SK-N-MC (cell line): Measurements from ENCODE around the gene CMTM1.
"Not testable (repeated sequence)": the region's sequence is repeated elsewhere in the genome, so short reads cannot be mapped to it uniquely, and the experiment has no call there.

Experiments
- DNase-seq: peaks from one replicate; pipeline ENCODE4 v3.0.0-alpha.2; 2011; ENCODE audit warnings: low read depth, low spot score
- H3K27ac ChIP-seq: fragments of 200-600 bp; sonication (generic); 2 replicates; pipeline ENCODE4 v1.5.1; 2016; ENCODE audit warnings: mixed run types
- H3K36me3 ChIP-seq: fragments of 200-600 bp; sonication (generic); 2 replicates; pipeline ENCODE4 v1.6.1; 2017; ENCODE audit warnings: antibody characterized with exemption, low read length, mixed read lengths; ENCODE audit not compliant: insufficient read depth
- H3K4me3 ChIP-seq: fragments of 200-600 bp; sonication (generic); 2 replicates; pipeline ENCODE4 v1.5.1; 2016
- H3K9ac ChIP-seq: fragments of 200-600 bp; sonication (generic); 2 replicates; pipeline ENCODE4 v1.8.0; 2017; ENCODE audit warnings: mixed run types, mixed read lengths; ENCODE audit not compliant: insufficient read length
- H3K9me3 ChIP-seq: fragments of 200-600 bp; sonication (generic); 2 replicates; pipeline ENCODE4 v1.6.1; 2017; ENCODE audit warnings: low read depth, mild to moderate bottlenecking, antibody characterized with exemption, low read length, moderate library complexity, mixed read lengths
- EZH2 ChIP-seq: fragments of 200-600 bp; sonication (generic); IDR thresholded peaks from one replicate; pipeline ENCODE4 v1.6.1; 2017; ENCODE audit warnings: antibody characterized with exemption
- FOXP2 ChIP-seq: optimal IDR thresholded peaks from 2 replicates; pipeline ENCODE3; 2011; ENCODE audit warnings: mild to moderate bottlenecking, moderate library complexity; ENCODE audit not compliant: insufficient read depth; ENCODE audit errors: extremely low read length, control extremely low read depth
- POLR2AphosphoS5 ChIP-seq: IDR thresholded peaks from 2 replicates; pipeline ENCODE4 v1.6.1; 2012; ENCODE audit warnings: mild to moderate bottlenecking, low read depth, low read length, borderline replicate concordance

The CMTM1 gene

DNA sequence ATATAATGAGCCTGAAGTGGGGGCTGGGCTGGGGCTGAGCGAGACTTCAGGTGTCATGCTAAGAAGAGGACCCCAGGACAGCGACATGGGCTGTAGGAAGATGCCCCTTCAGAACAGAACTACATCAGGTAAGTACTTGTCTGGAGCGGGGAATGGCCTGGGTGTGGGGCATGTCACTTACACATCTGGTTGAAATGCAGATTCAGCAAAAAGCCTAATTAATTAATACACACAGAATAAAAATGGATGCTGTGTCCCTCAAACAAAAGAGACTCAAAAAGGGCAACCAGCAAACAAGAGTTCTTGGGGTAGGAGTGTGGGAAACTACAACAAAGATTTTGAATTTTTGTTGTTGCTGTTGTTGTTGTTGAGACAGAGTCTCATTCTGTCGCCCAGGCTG, 24.8 kb downstream of the CMTM1 start:
- Histone ChIP-seq H3K27ac (no peak overlapping the region), H3K9ac (no peak overlapping the region), H3K4me3 (no peak overlapping the region), H3K36me3 (no peaks in the 10 kb centered on the region), H3K9me3 (no peaks in the 10 kb centered on the region)
- no peak for TF ChIP-seq FOXP2
- no peak for TF ChIP-seq EZH2
- TF ChIP-seq POLR2AphosphoS5, result no peak
- DNase-seq, result no peak

DNA sequence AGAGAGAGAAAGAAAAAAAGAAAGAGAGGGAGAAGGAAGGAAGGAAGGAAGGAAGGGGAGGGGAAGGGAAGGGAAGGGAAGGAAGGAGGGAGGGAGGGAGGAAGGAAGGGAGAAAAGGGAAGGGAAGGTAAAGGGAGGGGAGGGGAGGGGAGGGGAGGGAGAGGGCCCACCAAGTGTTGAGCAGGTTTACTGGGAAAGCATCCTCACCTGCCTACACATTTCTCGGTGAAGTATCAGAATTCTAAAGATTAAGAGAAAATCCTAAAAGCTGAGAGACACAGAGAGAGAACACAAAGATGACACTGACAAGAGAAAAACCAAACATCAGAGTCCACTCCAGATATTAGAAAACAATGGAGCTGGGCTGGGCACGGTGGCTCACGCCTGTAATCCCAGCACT, 26.0 kb downstream of the CMTM1 start:
- no peak for TF ChIP-seq EZH2
- no peak for TF ChIP-seq FOXP2
- TF ChIP-seq POLR2AphosphoS5, result no peak
- Histone ChIP-seq H3K27ac (no peak overlapping the region), H3K36me3 (no peaks in the 10 kb centered on the region), H3K4me3 (no peak overlapping the region), H3K9me3 (no peaks in the 10 kb centered on the region), H3K9ac (no peak overlapping the region)
- DNase-seq, result no peak

DNA sequence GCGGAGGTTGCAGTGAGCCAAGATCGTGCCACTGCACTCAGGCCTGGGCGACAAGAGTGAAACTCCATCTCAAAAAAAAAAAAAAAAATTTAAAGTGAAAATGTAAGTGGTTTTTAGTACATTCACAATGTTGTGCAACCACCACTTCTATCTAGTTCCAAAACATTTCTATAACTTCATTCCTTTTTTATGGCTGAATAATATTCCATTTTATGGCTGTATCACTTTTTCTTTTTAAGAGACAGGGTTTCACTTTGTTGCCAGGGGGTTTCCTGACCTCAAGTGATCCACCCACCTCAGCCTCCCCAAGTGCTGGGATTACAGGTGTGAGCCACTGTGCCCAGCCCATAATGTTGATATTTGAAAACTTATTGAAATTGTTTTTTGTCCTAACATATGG, 26.6 kb downstream of the CMTM1 start:
- TF ChIP-seq EZH2 (no peak), POLR2AphosphoS5 (no peak), FOXP2 (no peak)
- no peak overlapping the region for H3K4me3 ChIP-seq
- DNase-seq, result no peak
- no peaks in the 10 kb centered on the region for H3K9me3 ChIP-seq
- no peaks in the 10 kb centered on the region for H3K36me3 ChIP-seq
- H3K9ac ChIP-seq, result no peak overlapping the region
- no peak overlapping the region for H3K27ac ChIP-seq

DNA sequence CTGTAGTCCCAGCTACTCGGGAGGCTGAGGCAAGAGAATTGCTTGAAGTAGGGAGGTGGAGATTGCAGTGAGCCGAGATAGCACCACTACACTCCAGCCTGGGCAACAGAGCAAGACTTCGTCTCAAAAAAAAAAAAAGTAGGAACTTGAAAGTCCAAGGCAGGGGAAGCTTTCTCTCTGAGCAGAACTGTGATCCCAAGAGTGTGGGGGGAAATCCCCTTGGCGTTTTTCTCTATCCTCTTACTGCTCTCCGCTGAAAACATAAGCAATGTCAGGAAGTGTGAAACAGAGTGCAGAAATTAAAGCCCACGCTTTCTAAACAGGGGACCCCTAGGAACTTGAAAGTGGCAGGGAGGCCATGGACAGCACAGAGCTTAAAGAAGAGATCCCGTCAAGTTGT, 28.5 kb downstream of the CMTM1 start:
- TF ChIP-seq EZH2 (no peak), FOXP2 (no peak), POLR2AphosphoS5 (no peak)
- Histone ChIP-seq H3K9me3 (no peaks in the 10 kb centered on the region), H3K4me3 (no peak overlapping the region), H3K9ac (no peak overlapping the region), H3K27ac (no peak overlapping the region), H3K36me3 (no peaks in the 10 kb centered on the region)
- no peak for DNase-seq

DNA sequence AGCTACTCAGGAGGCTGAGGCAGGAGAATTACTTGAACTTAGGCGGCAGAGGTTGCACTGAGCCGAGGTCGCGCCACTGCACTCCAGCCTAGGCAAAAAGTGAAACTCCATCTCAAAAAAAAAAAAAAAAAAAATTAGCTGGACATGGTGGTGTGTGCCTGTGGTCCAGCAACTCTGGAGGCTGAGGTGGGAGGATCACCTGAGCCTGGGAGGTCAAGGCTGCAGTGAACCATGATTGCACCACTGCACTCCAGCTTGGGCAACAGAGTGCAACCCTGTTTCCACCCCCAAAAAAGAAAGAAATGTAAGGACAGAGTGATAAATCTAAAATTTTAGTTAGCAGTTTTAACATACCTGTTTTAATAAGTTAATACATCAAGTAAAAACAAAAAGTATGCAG, 30.3 kb downstream of the CMTM1 start:
- not testable (repeated sequence) for H3K36me3 ChIP-seq, H3K9ac ChIP-seq, DNase-seq, H3K4me3 ChIP-seq, H3K9me3 ChIP-seq, H3K27ac ChIP-seq

DNA sequence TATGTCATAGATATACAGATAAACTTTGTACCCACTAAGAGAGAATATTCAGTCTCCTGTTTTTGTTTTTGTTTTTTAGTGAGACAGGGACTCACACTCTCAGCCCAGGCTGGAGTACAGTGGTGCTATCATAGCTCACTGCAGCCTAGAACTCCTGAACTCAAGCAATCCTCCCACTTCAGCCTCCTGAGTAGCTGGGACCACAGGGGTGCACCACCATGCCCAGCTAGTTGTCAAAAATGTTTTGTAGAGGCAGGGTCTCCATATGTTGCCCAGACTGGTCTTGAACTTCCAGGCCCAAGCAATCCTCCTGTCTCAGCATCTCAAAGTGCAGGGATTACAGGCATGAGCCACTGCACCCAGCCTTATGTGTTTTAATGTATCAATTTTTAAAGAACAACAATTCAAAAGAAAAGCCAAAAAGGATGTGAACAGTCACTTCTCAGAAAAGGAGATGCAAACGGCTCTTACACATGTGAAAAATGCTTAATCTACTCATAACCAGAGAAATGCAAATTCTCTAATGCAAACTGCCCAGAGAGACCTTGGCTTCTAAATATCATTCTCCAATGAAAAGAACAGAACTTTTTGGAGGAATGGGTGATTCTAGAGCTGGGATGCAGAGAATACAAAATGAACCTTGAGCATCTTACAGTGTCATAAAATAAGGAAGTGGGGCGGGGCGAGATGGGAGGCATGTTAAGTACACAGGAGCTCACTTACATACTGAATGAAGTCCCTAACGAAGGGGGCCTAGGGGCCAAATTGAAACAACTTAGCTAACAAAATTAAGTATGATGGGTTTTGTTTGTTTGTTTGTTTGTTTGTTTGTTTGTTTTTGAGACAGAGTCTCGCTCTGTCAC, 31.0 kb downstream of the CMTM1 start:
- Histone ChIP-seq H3K27ac (no peak overlapping the region), H3K9ac (no peak overlapping the region), H3K9me3 (no peaks in the 10 kb centered on the region), H3K4me3 (no peak overlapping the region), H3K36me3 (no peaks in the 10 kb centered on the region)
- TF ChIP-seq POLR2AphosphoS5 (no peak), EZH2 (no peak), FOXP2 (no peak)
- no peak for DNase-seq

DNA sequence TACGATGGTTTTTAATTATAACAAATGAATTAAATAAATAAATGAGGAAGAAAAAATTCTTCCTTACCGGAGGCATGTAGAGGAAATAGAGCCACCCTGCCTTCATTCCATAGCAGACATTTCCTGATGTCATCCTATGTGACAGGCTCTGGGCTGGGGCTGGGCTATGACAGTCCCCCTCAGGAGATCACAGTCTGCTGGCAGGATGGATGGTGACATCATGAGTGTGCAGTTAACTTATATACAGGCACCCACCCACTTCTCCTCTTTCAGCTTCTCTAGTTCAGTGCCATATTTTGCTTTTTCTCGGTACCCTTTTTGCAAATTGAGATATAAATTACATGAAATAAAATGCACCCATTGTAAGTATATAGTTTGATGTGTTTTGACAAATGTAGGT, 31.9 kb downstream of the CMTM1 start:
- no peak overlapping the region for H3K9ac ChIP-seq
- TF ChIP-seq FOXP2, result no peak
- no peak for TF ChIP-seq POLR2AphosphoS5
- TF ChIP-seq EZH2, result no peak
- no peaks in the 10 kb centered on the region for H3K36me3 ChIP-seq
- H3K9me3 ChIP-seq, result no peaks in the 10 kb centered on the region
- H3K27ac ChIP-seq, result no peak overlapping the region
- H3K4me3 ChIP-seq, result no peak overlapping the region
- DNase-seq, result no peak

DNA sequence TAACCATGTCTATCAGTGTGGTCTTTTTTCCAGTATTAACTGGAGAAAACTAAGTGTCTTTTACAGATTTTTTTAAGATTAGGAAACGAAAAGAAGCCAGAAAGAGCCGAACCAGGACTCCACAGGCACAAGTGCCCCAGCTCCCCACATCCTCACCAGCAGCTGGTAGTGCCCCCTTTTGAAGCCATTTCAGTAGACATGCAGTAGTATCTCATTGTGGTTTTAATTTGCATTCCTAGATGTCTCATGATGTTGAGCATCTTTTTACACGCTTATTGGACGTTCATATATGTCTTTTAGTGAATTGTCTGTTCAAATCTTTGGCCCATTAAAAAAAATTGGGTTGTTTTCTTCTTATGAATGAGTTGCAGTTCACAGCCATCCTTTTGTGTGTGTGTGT, 33.5 kb downstream of the CMTM1 start:
- H3K9me3 ChIP-seq, result no peaks in the 10 kb centered on the region
- no peak overlapping the region for H3K9ac ChIP-seq
- no peak overlapping the region for H3K4me3 ChIP-seq
- H3K27ac ChIP-seq, result no peak overlapping the region
- TF ChIP-seq EZH2 (no peak), FOXP2 (no peak), POLR2AphosphoS5 (no peak)
- H3K36me3 ChIP-seq, result no peaks in the 10 kb centered on the region
- no peak for DNase-seq

DNA sequence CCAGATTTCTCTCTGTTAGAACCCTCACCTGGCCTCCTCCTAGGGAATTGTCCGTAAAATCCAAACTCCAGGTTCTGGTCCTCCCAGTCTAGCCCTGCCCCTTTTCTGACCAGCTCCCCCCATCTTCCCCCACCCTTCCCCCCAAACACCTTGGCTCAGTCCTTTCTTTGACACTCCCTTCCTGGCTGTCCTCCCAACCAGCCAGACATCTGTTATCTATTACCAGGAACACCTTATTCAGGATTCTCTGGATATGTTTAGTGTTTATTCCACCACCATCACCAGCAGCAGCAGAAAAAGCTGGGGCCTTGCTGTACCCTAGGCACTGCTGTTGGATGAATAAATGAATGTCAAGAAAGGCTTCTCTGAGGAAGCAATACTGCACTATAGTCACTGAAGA, 34.2 kb downstream of the CMTM1 start:
- H3K4me3 ChIP-seq, result no peak overlapping the region
- no peak for TF ChIP-seq POLR2AphosphoS5
- TF ChIP-seq EZH2, result no peak
- no peak for TF ChIP-seq FOXP2
- no peak for DNase-seq
- H3K27ac ChIP-seq, result no peak overlapping the region
- no peaks in the 10 kb centered on the region for H3K9me3 ChIP-seq
- H3K36me3 ChIP-seq, result no peaks in the 10 kb centered on the region
- no peak overlapping the region for H3K9ac ChIP-seq
